Measurements from ENCODE around the gene SPAG7. TPM values are rescaled to one million over a fixed set of nuclear protein-coding genes. Genes with fewer than 3 reads are reported as not detected.

SPAG7 gene
- total RNA-seq, 1 donor from 2014 or later, result 40.5 TPM

GRCh38 chr17:4958102-4958501 lies 9.5 kb downstream of the SPAG7 start:
- no peak for FAIRE-seq
- Histone ChIP-seq H3K4me3 (ENCODE audit: low read depth, low read length) (no peak overlapping the region), H3K27me3 (ENCODE audit: control insufficient read depth, insufficient read depth, low read length) (no peaks in the 10 kb centered on the region), H3K36me3 (ENCODE audit: control insufficient read depth, insufficient read depth, low read length) (peaks cover 11% of the 10 kb centered on the region)
- TF ChIP-seq, protein P1, sequence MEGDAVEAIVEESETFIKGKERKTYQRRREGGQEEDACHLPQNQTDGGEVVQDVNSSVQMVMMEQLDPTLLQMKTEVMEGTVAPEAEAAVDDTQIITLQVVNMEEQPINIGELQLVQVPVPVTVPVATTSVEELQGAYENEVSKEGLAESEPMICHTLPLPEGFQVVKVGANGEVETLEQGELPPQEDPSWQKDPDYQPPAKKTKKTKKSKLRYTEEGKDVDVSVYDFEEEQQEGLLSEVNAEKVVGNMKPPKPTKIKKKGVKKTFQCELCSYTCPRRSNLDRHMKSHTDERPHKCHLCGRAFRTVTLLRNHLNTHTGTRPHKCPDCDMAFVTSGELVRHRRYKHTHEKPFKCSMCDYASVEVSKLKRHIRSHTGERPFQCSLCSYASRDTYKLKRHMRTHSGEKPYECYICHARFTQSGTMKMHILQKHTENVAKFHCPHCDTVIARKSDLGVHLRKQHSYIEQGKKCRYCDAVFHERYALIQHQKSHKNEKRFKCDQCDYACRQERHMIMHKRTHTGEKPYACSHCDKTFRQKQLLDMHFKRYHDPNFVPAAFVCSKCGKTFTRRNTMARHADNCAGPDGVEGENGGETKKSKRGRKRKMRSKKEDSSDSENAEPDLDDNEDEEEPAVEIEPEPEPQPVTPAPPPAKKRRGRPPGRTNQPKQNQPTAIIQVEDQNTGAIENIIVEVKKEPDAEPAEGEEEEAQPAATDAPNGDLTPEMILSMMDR (IDR thresholded peaks at IDR 0.05; ENCODE audit: insufficient read depth, low read length, severe bottlenecking), result no peak
- DNase-seq (ENCODE audit: low read depth), result no peak

DNA sequence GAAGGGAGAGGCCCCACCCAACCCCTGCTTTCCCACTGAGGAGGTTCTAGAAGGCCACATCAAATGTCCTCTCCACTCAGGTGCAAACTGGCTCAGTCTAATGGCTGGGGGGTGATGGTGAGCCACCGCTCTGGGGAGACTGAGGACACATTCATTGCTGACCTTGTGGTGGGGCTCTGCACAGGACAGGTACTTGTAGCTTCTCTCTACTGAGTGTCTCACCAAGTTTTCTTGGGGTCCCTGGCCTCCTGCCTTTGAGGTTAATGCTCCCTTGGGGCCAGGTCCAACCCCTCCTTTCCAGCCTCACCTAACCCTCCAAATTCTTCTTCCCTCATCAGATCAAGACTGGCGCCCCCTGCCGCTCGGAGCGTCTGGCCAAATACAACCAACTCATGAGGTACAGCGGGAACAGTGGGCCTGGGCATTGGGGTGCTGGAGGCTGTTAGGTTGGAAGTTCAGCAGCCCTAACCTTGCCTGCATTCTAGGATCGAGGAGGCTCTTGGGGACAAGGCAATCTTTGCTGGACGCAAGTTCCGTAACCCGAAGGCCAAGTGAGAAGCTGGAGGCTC lies 11.0 kb downstream of the SPAG7 start:
- H3K36me3 ChIP-seq (ENCODE audit: control insufficient read depth, insufficient read depth, low read length), result peaks cover 11% of the 10 kb centered on the region
- H3K27me3 ChIP-seq (ENCODE audit: control insufficient read depth, insufficient read depth, low read length), result no peaks in the 10 kb centered on the region
- DNase-seq (ENCODE audit: low read depth) (no peak), FAIRE-seq (no peak)
- H3K4me3 ChIP-seq (ENCODE audit: low read depth, low read length), result no peak overlapping the region
- TF ChIP-seq, protein P1 (IDR thresholded peaks at IDR 0.05; ENCODE audit: insufficient read depth, low read length, severe bottlenecking), result peak; percentile 21

GRCh38 chr17:4955091-4955490 lies 12.5 kb downstream of the SPAG7 start:
- Histone ChIP-seq H3K4me3 (ENCODE audit: low read depth, low read length) (no peak overlapping the region), H3K27me3 (ENCODE audit: control insufficient read depth, insufficient read depth, low read length) (no peaks in the 10 kb centered on the region), H3K36me3 (ENCODE audit: control insufficient read depth, insufficient read depth, low read length) (peaks cover 7% of the 10 kb centered on the region)
- FAIRE-seq (no peak), DNase-seq (ENCODE audit: low read depth) (no peak)
- TF ChIP-seq, protein P1 (IDR thresholded peaks at IDR 0.05; ENCODE audit: insufficient read depth, low read length, severe bottlenecking), result no peak

- no peak for FAIRE-seq
Measured at GRCh38 chr17:4953451-4953961, 14.1 kb downstream of the SPAG7 start.

DNA sequence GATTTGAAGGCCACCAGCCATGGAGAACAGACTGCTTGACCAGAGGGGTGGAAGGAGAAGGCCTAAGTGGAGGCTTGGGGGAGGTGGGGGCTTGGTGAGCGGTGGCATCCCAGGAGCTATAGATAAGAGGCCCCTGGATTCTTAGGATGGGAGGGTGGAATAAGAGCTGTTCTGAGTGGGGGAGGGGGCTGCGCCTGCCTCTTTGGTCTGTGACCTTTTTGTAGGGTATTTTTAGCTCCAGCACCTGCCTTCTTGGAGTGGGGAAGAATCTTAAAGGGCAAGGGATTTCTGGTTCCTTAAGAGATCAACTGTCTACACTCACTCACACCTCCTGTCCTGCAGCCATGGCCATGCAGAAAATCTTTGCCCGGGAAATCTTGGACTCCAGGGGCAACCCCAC lies 16.1 kb downstream of the SPAG7 start:
- FAIRE-seq (no peak), DNase-seq (ENCODE audit: low read depth) (no peak)
- Histone ChIP-seq H3K4me3 (ENCODE audit: low read depth, low read length) (no peak overlapping the region), H3K27me3 (ENCODE audit: control insufficient read depth, insufficient read depth, low read length) (no peaks in the 10 kb centered on the region), H3K36me3 (ENCODE audit: control insufficient read depth, insufficient read depth, low read length) (peaks cover 2% of the 10 kb centered on the region)
- TF ChIP-seq, protein P1 (IDR thresholded peaks at IDR 0.05; ENCODE audit: insufficient read depth, low read length, severe bottlenecking), result no peak

More at GRCh38 chr17:4953451-4953961, 14.1 kb downstream of the SPAG7 start:
- Histone ChIP-seq H3K4me3 (ENCODE audit: low read depth, low read length) (no peak overlapping the region), H3K36me3 (ENCODE audit: control insufficient read depth, insufficient read depth, low read length) (no peaks in the 10 kb centered on the region), H3K27me3 (ENCODE audit: control insufficient read depth, insufficient read depth, low read length) (no peaks in the 10 kb centered on the region)
- no peak for DNase-seq (ENCODE audit: low read depth)
- TF ChIP-seq, protein P1 (IDR thresholded peaks at IDR 0.05; ENCODE audit: insufficient read depth, low read length, severe bottlenecking), result no peak

DNA sequence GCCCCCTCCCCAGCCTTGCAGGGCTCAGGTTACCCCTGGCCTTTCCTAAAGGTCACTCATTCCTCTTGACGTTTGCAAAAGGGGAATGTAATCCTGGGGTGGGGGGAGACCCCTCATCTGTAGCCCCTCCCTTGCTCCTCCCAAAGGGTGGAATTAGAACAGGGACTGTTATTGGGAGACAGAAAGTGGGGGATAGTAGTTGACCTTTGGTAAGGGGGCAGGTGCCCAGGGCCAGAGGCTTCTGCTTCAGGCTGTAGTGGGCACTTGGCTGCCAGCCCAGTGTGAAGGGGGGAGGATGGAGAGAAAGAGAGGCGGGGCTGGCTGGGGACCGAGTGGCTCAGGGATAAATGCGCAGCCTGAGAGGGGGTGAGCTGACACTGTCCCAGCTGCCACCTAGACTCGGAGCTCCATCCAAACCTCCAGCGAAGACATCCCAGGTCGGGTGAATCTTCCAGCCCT lies 16.8 kb downstream of the SPAG7 start, which contains the start of gene ENO3:
Gene ENO3, plus strand, starts transcription at position 374 of the 459 bp plus-strand sequence. CDS start 711 bp downstream, outside the sequence.
- peak within 1 kb of the TSS; percentile 99 for H3K4me3 ChIP-seq (ENCODE audit: low read depth, low read length)
- TF ChIP-seq, protein P1 (IDR thresholded peaks at IDR 0.05; ENCODE audit: insufficient read depth, low read length, severe bottlenecking), result no peak
- peaks cover 2% of the 10 kb centered on the region for H3K36me3 ChIP-seq (ENCODE audit: control insufficient read depth, insufficient read depth, low read length)
- no peak for FAIRE-seq
- H3K27me3 ChIP-seq (ENCODE audit: control insufficient read depth, insufficient read depth, low read length), result no peaks in the 10 kb centered on the region
- no peak for DNase-seq (ENCODE audit: low read depth)
